Mesenchymal stem cell (in vitro differentiated cells and primary cell): ENCODE data around the gene GYS2.

Source experiments
- DNase-seq: peaks from one replicate; pipeline ENCODE4 v3.0.0-alpha.2; 2013
- H2AFZ ChIP-seq: one replicate; pipeline ENCODE4 v1.6.1; 2013; ENCODE audit warnings: low read depth, mild to moderate bottlenecking, control low read depth, inconsistent platforms, low read length, moderate library complexity
- H2AK5ac ChIP-seq: 2 replicates; pipeline ENCODE4 v1.6.1; 2013; ENCODE audit warnings: low read length, moderate library complexity, mild to moderate bottlenecking, inconsistent platforms; ENCODE audit not compliant: severe bottlenecking
- H2BK120ac ChIP-seq: one replicate; pipeline ENCODE4 v1.6.1; 2013; ENCODE audit warnings: low read depth, mild to moderate bottlenecking, inconsistent platforms, low read length, moderate library complexity
- H2BK12ac ChIP-seq, 2 experiments: one replicate each; pipeline ENCODE4 v1.6.1; 2013; ENCODE audit warnings: inconsistent platforms in 2 of 2, low read length in 2 of 2, mild to moderate bottlenecking in 2 of 2, moderate library complexity in 2 of 2, control low read depth in 1 of 2
- H2BK15ac ChIP-seq: one replicate; pipeline ENCODE4 v1.6.1; 2013; ENCODE audit warnings: mild to moderate bottlenecking, low read depth, inconsistent platforms; ENCODE audit not compliant: poor library complexity, severe bottlenecking
- H2BK5ac ChIP-seq: 2 replicates; pipeline ENCODE4 v1.6.1; 2013; ENCODE audit warnings: low read depth, mild to moderate bottlenecking, low read length, control low read depth, inconsistent platforms; ENCODE audit not compliant: poor library complexity, severe bottlenecking
- H3K14ac ChIP-seq, 2 experiments: one replicate each; pipeline ENCODE4 v1.6.1; 2013; ENCODE audit warnings: inconsistent platforms in 2 of 2, low read length in 2 of 2, control low read depth in 1 of 2, mild to moderate bottlenecking in 1 of 2, moderate library complexity in 1 of 2
- H3K18ac ChIP-seq, 2 experiments: one replicate each; pipeline ENCODE4 v1.6.1; 2013; ENCODE audit warnings: inconsistent platforms in 2 of 2, low read length in 2 of 2, control low read depth in 1 of 2, low read depth in 1 of 2, mild to moderate bottlenecking in 1 of 2
- H3K23ac ChIP-seq, 2 experiments: one replicate each; pipeline ENCODE4 v1.6.1; 2013; ENCODE audit warnings: inconsistent platforms in 2 of 2, low read length in 2 of 2, mild to moderate bottlenecking in 2 of 2, moderate library complexity in 2 of 2, control low read depth in 1 of 2
- H3K27ac ChIP-seq: 2 replicates; pipeline ENCODE4 v1.5.1; 2013; ENCODE audit warnings: mild to moderate bottlenecking, moderate library complexity, low read length, control low read depth, inconsistent platforms; ENCODE audit not compliant: poor library complexity, severe bottlenecking
- H3K27me3 ChIP-seq, 2 experiments: 2 replicates each; pipeline versions ENCODE4 v1.6.1 to v1.7.0; 2013; ENCODE audit warnings: low read length in 2 of 2, mild to moderate bottlenecking in 2 of 2, moderate library complexity in 2 of 2, control low read depth in 1 of 2, inconsistent platforms in 1 of 2; ENCODE audit not compliant: control insufficient read depth in 1 of 2, insufficient read depth in 1 of 2
- H3K36me3 ChIP-seq, 2 experiments: 2 replicates each; pipeline versions ENCODE4 v1.6.1 to v1.7.0; 2013; ENCODE audit warnings: low read length in 2 of 2, control low read depth in 1 of 2, inconsistent platforms in 1 of 2, low read depth in 1 of 2, mild to moderate bottlenecking in 1 of 2; ENCODE audit not compliant: insufficient read depth in 2 of 2, control insufficient read depth in 1 of 2
- H3K4ac ChIP-seq, 2 experiments: one replicate each; pipeline ENCODE4 v1.6.1; 2013; ENCODE audit warnings: inconsistent platforms in 2 of 2, low read length in 2 of 2, mild to moderate bottlenecking in 2 of 2, moderate library complexity in 2 of 2, control low read depth in 1 of 2, low read depth in 1 of 2
- H3K4me1 ChIP-seq: 2 replicates; pipeline ENCODE4 v1.6.1; 2013; ENCODE audit warnings: low read depth, low read length, control low read depth; ENCODE audit not compliant: control insufficient read depth, insufficient read depth
- H3K4me2 ChIP-seq: 2 replicates; pipeline ENCODE4 v1.6.1; 2013; ENCODE audit warnings: low read length, mild to moderate bottlenecking, inconsistent platforms; ENCODE audit not compliant: poor library complexity, severe bottlenecking
- H3K4me3 ChIP-seq, 2 experiments: 2 replicates each; pipeline versions ENCODE4 v1.5.1 to v1.7.0; 2013; ENCODE audit warnings: low read length in 2 of 2, mild to moderate bottlenecking in 2 of 2, control low read depth in 1 of 2, low read depth in 1 of 2; ENCODE audit not compliant: insufficient read depth in 1 of 2
- H3K79me1 ChIP-seq: replicated peaks from 2 replicates; pipeline ENCODE4 v1.6.1; 2013; ENCODE audit warnings: mild to moderate bottlenecking, control low read depth, low read length, inconsistent platforms; ENCODE audit not compliant: poor library complexity, severe bottlenecking
- H3K9ac ChIP-seq: 2 replicates; pipeline ENCODE4 v1.7.0; 2013; ENCODE audit warnings: mild to moderate bottlenecking, low read length, moderate library complexity
- H3K9me3 ChIP-seq: 2 replicates; pipeline ENCODE4 v1.7.0; 2013; ENCODE audit warnings: mild to moderate bottlenecking, low read length; ENCODE audit not compliant: control insufficient read depth
- H4K8ac ChIP-seq: one replicate; pipeline ENCODE4 v1.6.1; 2013; ENCODE audit warnings: inconsistent platforms, mild to moderate bottlenecking, low read length, moderate library complexity
- H4K91ac ChIP-seq: one replicate; pipeline ENCODE4 v1.6.1; 2013; ENCODE audit warnings: mild to moderate bottlenecking, low read length, inconsistent platforms
- WGBS: methylation state at CpG from one replicate; pipeline ENCODE4 v1.1.7; 2013; ENCODE audit warnings: mixed read lengths; 5-methylcytosine and 5-hydroxymethylcytosine counted together

Gene GYS2

GRCh38 chr12:21505888-21506287 lies 98.8 kb downstream of the GYS2 start:
- no peak overlapping the region for H3K18ac ChIP-seq
- H2AK5ac ChIP-seq, result no peak overlapping the region
- H3K23ac ChIP-seq, result no peak overlapping the region
- WGBS, result no CpG with 5 or more reads among the region's 2 CpGs
- H3K4me1 ChIP-seq, result peaks cover 2% of the 10 kb centered on the region
- H2BK5ac ChIP-seq, result no peak overlapping the region
- H3K4me3 ChIP-seq, result peak overlapping the region in 1 of 2 experiments; percentile 33
- no peak overlapping the region for H2BK15ac ChIP-seq
- no peak overlapping the region for H2AFZ ChIP-seq
- H3K9me3 ChIP-seq, result no peaks in the 10 kb centered on the region
- H3K4me2 ChIP-seq, result no peak overlapping the region
- no peak for DNase-seq
- H3K27ac ChIP-seq, result no peak overlapping the region
- H4K8ac ChIP-seq, result no peak overlapping the region
- H3K79me1 ChIP-seq, result peaks cover 6% of the 10 kb centered on the region
- H3K4ac ChIP-seq, result no peak overlapping the region
- no peak overlapping the region for H2BK120ac ChIP-seq
- no peak overlapping the region for H2BK12ac ChIP-seq
- H3K14ac ChIP-seq, result no peak overlapping the region
- no peak overlapping the region for H4K91ac ChIP-seq
- H3K9ac ChIP-seq, result peak overlapping the region; percentile 19
- peaks cover 3 to 41% of the 10 kb centered on the region in 2 experiments for H3K36me3 ChIP-seq
- no peaks in the 10 kb centered on the region for H3K27me3 ChIP-seq

GRCh38 chr12:21502872-21503271 lies 101.8 kb downstream of the GYS2 start:
- Histone ChIP-seq H3K9me3 (no peaks in the 10 kb centered on the region), H3K4me1 (peaks cover 2% of the 10 kb centered on the region), H3K18ac (no peak overlapping the region), H2BK120ac (no peak overlapping the region), H3K36me3 (peaks cover 0 to 28% of the 10 kb centered on the region in 2 experiments), H3K4me2 (peak overlapping the region; percentile 94), H3K14ac (no peak overlapping the region), H3K9ac (peak overlapping the region; percentile 99), H2BK12ac (no peak overlapping the region), H2AFZ (no peak overlapping the region), H2BK15ac (no peak overlapping the region), H3K27me3 (no peaks in the 10 kb centered on the region), H4K8ac (no peak overlapping the region), H3K23ac (no peak overlapping the region), H2BK5ac (no peak overlapping the region), H2AK5ac (no peak overlapping the region), H3K4ac (no peak overlapping the region), H3K27ac (no peak overlapping the region), H3K79me1 (no peaks in the 10 kb centered on the region), H3K4me3 (peak overlapping the region; percentile 30 to 91), H4K91ac (no peak overlapping the region)
- WGBS, result no CpG with 5 or more reads among the region's 1 CpG
- DNase-seq, result no peak

DNA sequence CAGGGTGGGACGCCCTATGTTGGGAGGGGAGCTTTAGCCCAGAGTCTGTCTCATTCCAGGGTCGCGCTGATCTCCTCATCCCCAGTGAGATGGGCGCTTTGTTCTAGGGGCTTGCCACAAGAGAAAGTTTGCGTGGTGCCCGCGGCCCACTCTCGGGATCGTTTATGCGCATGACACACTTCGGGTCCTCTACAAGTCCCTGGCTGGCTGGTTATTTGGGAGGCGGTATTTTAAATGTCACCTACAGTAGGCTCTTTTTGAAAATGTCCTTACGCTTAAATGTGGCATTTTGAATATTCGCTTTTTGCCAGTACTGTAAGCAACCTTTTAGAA lies 102.5 kb downstream of the GYS2 start:
- Histone ChIP-seq H2BK5ac (peak overlapping the region; percentile 87), H3K9ac (peak overlapping the region; percentile 99), H3K4me1 (peaks cover 4% of the 10 kb centered on the region), H3K79me1 (peaks cover 3% of the 10 kb centered on the region), H3K9me3 (no peaks in the 10 kb centered on the region), H3K18ac (peak overlapping the region; percentile 84 to 97), H3K4me3 (peak overlapping the region; percentile 91 to 94), H3K27ac (peak overlapping the region; percentile 61), H3K36me3 (peaks cover 2 to 28% of the 10 kb centered on the region in 2 experiments), H2BK120ac (peak overlapping the region; percentile 76), H4K91ac (peak overlapping the region; percentile 87), H2AK5ac (peak overlapping the region; percentile 91), H3K4ac (peak overlapping the region; percentile 97 to 99), H2BK15ac (no peak overlapping the region), H3K23ac (peak overlapping the region in 1 of 2 experiments; percentile 93), H2AFZ (peak overlapping the region; percentile 88), H3K4me2 (peak overlapping the region; percentile 24), H2BK12ac (no peak overlapping the region), H3K27me3 (no peaks in the 10 kb centered on the region), H3K14ac (peak overlapping the region; percentile 67 to 96), H4K8ac (peak overlapping the region; percentile 93)
- peak; percentile 65 for DNase-seq
- under 1% methylated on average over 12 of the region's 14 CpGs for WGBS

GRCh38 chr12:21501258-21502163 lies 103.1 kb downstream of the GYS2 start, which contains the start of the genes GOLT1B and RECQL:
GOLT1B (plus strand) TSS chr12:21501789; CDS start chr12:21501924, 135 bp downstream.
RECQL (minus strand) TSS chr12:21501635; CDS start chr12:21499570, 2,065 bp downstream.
- DNase-seq, result peak; percentile 99
- no peaks in the 10 kb centered on the region for H3K27me3 ChIP-seq
- H3K4ac ChIP-seq, result peak within 1 kb of the TSS; percentile 97 to 99
- peak within 1 kb of the TSS; percentile 87 for H2BK5ac ChIP-seq
- H3K14ac ChIP-seq, result peak within 1 kb of the TSS; percentile 67 to 96
- H2BK12ac ChIP-seq, result peak within 1 kb of the TSS in 1 of 2 experiments; percentile 54
- peak within 1 kb of the TSS; percentile 54 for H2BK15ac ChIP-seq
- peak within 1 kb of the TSS; percentile 91 for H2AFZ ChIP-seq
- peak within 1 kb of the TSS; percentile 91 to 94 for H3K4me3 ChIP-seq
- H3K23ac ChIP-seq, result peak within 1 kb of the TSS in 1 of 2 experiments; percentile 93
- H3K9ac ChIP-seq, result peak within 1 kb of the TSS; percentile 99
- no peaks in the 10 kb centered on the region for H3K9me3 ChIP-seq
- peak within 1 kb of the TSS; percentile 80 for H3K27ac ChIP-seq
- under 1% methylated on average over 57 of the region's 61 CpGs for WGBS
- H3K4me2 ChIP-seq, result peak within 1 kb of the TSS; percentile 84
- H3K79me1 ChIP-seq, result peaks cover 5% of the 10 kb centered on the region
- H4K91ac ChIP-seq, result peak within 1 kb of the TSS; percentile 87
- H2BK120ac ChIP-seq, result peak within 1 kb of the TSS; percentile 76
- peak within 1 kb of the TSS; percentile 84 to 97 for H3K18ac ChIP-seq
- peaks cover 7% of the 10 kb centered on the region for H3K4me1 ChIP-seq
- H3K36me3 ChIP-seq, result peaks cover 2 to 33% of the 10 kb centered on the region in 2 experiments
- H4K8ac ChIP-seq, result peak within 1 kb of the TSS; percentile 93
- peak within 1 kb of the TSS; percentile 91 for H2AK5ac ChIP-seq
